Measurements from ENCODE around the gene TMF1. TPM values are rescaled to one million over a fixed set of nuclear protein-coding genes. Genes with fewer than 3 reads are reported as not detected.

TMF1 gene
- total and polyA plus RNA-seq, 8 donors, result 6.0 to 53.8 (median 12.6) TPM

DNA sequence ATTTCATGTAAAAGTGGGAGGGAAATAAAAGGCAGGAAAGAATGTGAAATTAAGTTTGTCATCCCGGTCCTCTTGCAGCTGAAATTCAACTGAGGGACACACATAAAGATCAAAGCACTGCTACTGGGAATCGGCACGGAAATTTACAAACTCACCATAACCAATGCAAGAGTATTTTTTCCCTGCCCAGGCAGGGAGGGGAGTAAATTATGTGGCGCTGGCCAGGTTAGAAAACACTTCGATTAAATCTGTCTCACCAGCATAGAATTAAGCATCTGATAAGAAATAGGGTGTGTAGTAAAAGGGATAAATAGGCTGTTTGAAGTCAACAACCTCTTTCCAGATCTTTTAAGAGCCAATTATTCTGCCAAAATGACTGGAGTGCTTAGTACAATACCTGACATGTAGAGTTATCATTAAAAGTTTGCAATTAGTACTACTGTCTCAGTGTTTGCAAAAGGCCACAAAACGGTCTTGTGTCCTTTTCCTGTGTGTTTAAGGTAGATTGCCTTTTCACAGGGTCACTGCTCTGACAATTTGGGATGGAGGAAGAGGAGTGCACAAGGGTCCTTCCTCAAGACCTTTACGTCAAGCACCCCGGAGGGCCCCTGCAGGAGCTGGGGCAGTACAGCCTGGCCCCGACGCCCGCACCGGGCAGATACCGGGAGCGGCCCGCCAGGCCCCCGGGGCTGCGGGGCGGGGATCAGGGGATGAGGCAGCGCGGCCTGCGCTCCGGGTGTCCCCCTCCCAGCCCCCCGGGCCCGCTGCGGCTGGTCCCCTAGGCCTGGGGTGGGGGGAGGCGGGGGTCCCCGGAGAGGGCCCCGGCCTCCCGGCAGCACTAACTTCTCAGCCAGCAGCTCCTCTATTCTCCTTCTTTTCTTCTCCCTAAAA lies 27.4 kb upstream of the TMF1 start:
- WGBS, 5 donors, result 1 to 9% (median 1%) methylated on average over 6 to 29 of the region's 29 CpGs
- no peaks in the 10 kb centered on the region for H3K27me3 ChIP-seq
- DNase-seq, result peak in 1 of 2 donors; percentile 58
- H3K9me3 ChIP-seq, result no peaks in the 10 kb centered on the region
- peaks cover 0 to 19% (median 12%) of the 10 kb centered on the region in 4 donors for H3K36me3 ChIP-seq
- peak overlapping the region; percentile 46 to 96 (median 89) for H3K27ac ChIP-seq
- peaks cover 39 to 70% (median 58%) of the 10 kb centered on the region in 4 donors for H3K4me1 ChIP-seq
- intact Hi-C loops (cut with DNase I; ENCODE audit: low total_unique reads), result no loop called here
- H3K4me3 ChIP-seq, result peak overlapping the region; percentile 75 to 98 (median 88)
- TF ChIP-seq POLR2AphosphoS5 (IDR thresholded peaks at IDR 0.05), result no peak
- TF ChIP-seq EP300 (IDR thresholded peaks at IDR 0.05), result no peak
- TF ChIP-seq, protein P1, sequence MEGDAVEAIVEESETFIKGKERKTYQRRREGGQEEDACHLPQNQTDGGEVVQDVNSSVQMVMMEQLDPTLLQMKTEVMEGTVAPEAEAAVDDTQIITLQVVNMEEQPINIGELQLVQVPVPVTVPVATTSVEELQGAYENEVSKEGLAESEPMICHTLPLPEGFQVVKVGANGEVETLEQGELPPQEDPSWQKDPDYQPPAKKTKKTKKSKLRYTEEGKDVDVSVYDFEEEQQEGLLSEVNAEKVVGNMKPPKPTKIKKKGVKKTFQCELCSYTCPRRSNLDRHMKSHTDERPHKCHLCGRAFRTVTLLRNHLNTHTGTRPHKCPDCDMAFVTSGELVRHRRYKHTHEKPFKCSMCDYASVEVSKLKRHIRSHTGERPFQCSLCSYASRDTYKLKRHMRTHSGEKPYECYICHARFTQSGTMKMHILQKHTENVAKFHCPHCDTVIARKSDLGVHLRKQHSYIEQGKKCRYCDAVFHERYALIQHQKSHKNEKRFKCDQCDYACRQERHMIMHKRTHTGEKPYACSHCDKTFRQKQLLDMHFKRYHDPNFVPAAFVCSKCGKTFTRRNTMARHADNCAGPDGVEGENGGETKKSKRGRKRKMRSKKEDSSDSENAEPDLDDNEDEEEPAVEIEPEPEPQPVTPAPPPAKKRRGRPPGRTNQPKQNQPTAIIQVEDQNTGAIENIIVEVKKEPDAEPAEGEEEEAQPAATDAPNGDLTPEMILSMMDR (IDR thresholded peaks at IDR 0.05), result no peak
- no peak for TF ChIP-seq POLR2A (IDR thresholded peaks at IDR 0.05)

DNA sequence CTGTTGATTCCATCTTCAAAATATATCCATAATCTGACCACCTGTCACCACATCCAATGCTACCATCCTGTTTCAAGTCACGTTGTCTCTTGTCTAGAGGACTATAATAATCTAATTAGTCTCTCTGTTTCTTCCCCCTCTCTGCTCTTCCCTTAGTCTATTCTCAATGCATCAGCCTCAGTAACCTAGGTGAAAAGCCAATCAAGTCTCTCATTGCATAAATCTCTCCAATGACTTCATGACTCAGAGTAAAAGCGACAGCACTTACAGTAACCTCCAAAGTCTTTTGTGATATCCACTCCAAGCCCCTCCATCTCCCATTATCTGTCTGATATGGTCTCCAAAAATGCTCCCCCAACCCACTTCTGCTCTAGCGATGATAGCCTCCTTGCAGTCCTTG lies 20.8 kb upstream of the TMF1 start:
- H3K9me3 ChIP-seq, result no peaks in the 10 kb centered on the region
- H3K27ac ChIP-seq, result no peak overlapping the region
- intact Hi-C loops (cut with DNase I; ENCODE audit: low total_unique reads), result no loop called here
- no peak for DNase-seq
- H3K4me1 ChIP-seq, result peaks cover 0 to 11% (median 5%) of the 10 kb centered on the region in 4 donors
- H3K36me3 ChIP-seq, result peaks cover 6 to 77% (median 46%) of the 10 kb centered on the region in 4 donors
- WGBS, 5 donors, result 92 to 97% (median 95%) methylated on average over 3 of the region's 3 CpGs
- H3K4me3 ChIP-seq, result no peak overlapping the region
- no peaks in the 10 kb centered on the region for H3K27me3 ChIP-seq
- no peak for TF ChIP-seq POLR2A (IDR thresholded peaks at IDR 0.05)
- TF ChIP-seq EP300 (IDR thresholded peaks at IDR 0.05), result no peak
- no peak for TF ChIP-seq POLR2AphosphoS5 (IDR thresholded peaks at IDR 0.05)
- TF ChIP-seq, protein P1 (IDR thresholded peaks at IDR 0.05), result no peak

DNA sequence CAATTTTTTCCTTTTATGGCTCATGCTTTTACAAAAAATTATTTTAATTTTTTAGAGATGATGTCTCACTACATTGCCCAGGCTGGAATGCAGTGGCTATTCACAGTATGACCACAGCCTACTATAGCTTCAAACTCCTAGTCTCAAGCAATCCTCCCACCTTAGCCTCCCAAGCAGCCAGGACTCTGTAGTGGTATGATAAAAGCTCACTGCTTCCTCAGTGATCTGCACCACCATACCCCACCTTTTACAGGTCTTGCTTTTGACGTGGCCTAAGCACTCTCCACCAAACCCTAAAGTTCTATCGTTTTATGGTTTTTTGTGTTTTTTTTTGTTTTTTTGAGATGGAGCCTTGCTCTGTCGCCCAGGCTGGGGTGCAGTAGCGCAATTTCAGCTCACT lies 14.0 kb upstream of the TMF1 start:
- Histone ChIP-seq H3K4me1 (no peaks in the 10 kb centered on the region), H3K27me3 (no peaks in the 10 kb centered on the region), H3K4me3 (no peak overlapping the region), H3K9me3 (no peaks in the 10 kb centered on the region), H3K36me3 (peaks cover 8 to 74% (median 60%) of the 10 kb centered on the region in 4 donors), H3K27ac (no peak overlapping the region)
- intact Hi-C loops (cut with DNase I; ENCODE audit: low total_unique reads), result no loop called here
- no peak for DNase-seq
- TF ChIP-seq EP300 (IDR thresholded peaks at IDR 0.05) (no peak), POLR2A (IDR thresholded peaks at IDR 0.05) (no peak), POLR2AphosphoS5 (IDR thresholded peaks at IDR 0.05) (no peak)
- TF ChIP-seq, protein P1 (IDR thresholded peaks at IDR 0.05), result no peak
- WGBS, 5 donors, result 73 to 92% (median 75%) methylated on average over 4 of the region's 4 CpGs

DNA sequence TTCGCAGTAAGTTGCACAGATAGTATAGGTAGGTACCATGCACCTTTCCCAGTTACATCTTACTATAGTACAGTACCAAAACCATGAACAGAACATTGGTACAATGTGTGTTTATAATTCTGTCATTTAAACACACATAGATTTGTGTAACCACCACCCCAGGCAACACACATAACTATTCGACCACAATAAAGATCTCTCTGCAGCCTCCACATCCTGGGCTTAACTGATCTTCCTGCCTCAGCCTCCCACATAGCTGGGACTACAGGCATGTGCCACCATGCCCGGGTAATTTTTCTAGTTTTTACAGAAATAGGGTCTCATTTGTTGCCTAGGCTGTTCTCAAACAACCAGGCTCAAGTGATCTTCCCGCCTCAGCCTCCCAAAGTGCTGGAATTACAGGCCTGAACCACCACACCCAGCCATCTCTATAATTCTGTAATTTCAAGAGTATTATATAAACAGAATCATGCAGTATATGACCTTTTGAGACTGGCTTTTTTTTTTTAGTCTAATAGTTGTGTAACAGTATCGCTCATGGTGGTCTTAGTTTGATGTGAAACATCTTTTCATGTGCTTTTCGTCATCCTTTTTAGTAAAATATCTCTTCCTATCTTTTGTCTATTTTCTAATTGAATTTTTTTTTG lies 13.3 kb upstream of the TMF1 start:
- H3K4me3 ChIP-seq, result no peak overlapping the region
- intact Hi-C loops (cut with DNase I; ENCODE audit: low total_unique reads), result no loop called here
- H3K9me3 ChIP-seq, result no peaks in the 10 kb centered on the region
- DNase-seq, result no peak
- no peak overlapping the region for H3K27ac ChIP-seq
- no peaks in the 10 kb centered on the region for H3K4me1 ChIP-seq
- peaks cover 15 to 74% (median 61%) of the 10 kb centered on the region in 4 donors for H3K36me3 ChIP-seq
- 84 to 94% (median 92%) methylated on average over 6 of the region's 6 CpGs for WGBS, 5 donors
- H3K27me3 ChIP-seq, result no peaks in the 10 kb centered on the region
- TF ChIP-seq, protein P1 (IDR thresholded peaks at IDR 0.05), result no peak
- no peak for TF ChIP-seq POLR2AphosphoS5 (IDR thresholded peaks at IDR 0.05)
- no peak for TF ChIP-seq POLR2A (IDR thresholded peaks at IDR 0.05)
- TF ChIP-seq EP300 (IDR thresholded peaks at IDR 0.05), result no peak

Data from stomach (tissue), 9 donors.